PC-9 (cell line): Measurements from ENCODE around the gene SERPING1. TPM values are rescaled to one million over a fixed set of nuclear protein-coding genes. Genes with fewer than 3 reads are reported as not detected.

ENCODE experiments used
- BruUV-seq: library from RNA; stranded (reverse); fragments of 400-500 nt; replicated peaks from 2 replicates; lab custom pipeline; 2021; lab: Mats Ljungman, UMichigan
- CTCF ChIA-PET: fragments of 300-600 bp; sonication (Branson Sonifier 250); formaldehyde crosslinking; loops from one replicate; lab custom pipeline; 2022; ENCODE audit warnings: antibody characterized with exemption; lab: Charles Lee
- POLR2A ChIA-PET: fragments of 300-600 bp; sonication (Branson Sonifier 250); formaldehyde crosslinking; loops from one replicate; lab custom pipeline; 2022; ENCODE audit warnings: antibody characterized with exemption; ENCODE audit not compliant: unreplicated experiment; lab: Charles Lee
- DNase-seq, 2 experiments: peaks; one replicate each; pipeline versions ENCODE4 v3.0.0 to v3.0.0-alpha.2; 2015 to 2022; ENCODE audit warnings: mixed read lengths in 1 of 2
- H2AFZ ChIP-seq: fragments of 200-600 bp; sonication (generic); 2 replicates; pipeline ENCODE4 v1.8.1; 2017; ENCODE audit warnings: antibody characterized with exemption
- H3F3A ChIP-seq: fragments of 200-600 bp; sonication (generic); 2 replicates; pipeline ENCODE4 v1.8.1; 2017; ENCODE audit warnings: antibody characterized with exemption, mild to moderate bottlenecking, low read depth; ENCODE audit not compliant: insufficient read depth
- H3K27ac ChIP-seq: fragments of 200-600 bp; sonication (generic); 2 replicates; pipeline ENCODE4 v1.6.1; 2016; ENCODE audit warnings: mixed run types
- H3K27me3 ChIP-seq: fragments of 200-600 bp; sonication (generic); 2 replicates; pipeline ENCODE4 v1.6.1; 2016; ENCODE audit warnings: low read depth, mixed run types; ENCODE audit not compliant: insufficient read depth
- H3K36me3 ChIP-seq: fragments of 200-600 bp; sonication (generic); 2 replicates; pipeline ENCODE4 v1.6.1; 2016; ENCODE audit warnings: low read depth, mixed run types
- H3K4me1 ChIP-seq: fragments of 200-600 bp; sonication (generic); replicated peaks from 2 replicates; pipeline ENCODE4 v1.6.1; 2016; ENCODE audit warnings: mixed run types; ENCODE audit not compliant: insufficient read depth
- H3K4me2 ChIP-seq: fragments of 200-600 bp; sonication (generic); 2 replicates; pipeline ENCODE4 v1.6.1; 2017; ENCODE audit warnings: mixed run types
- H3K4me3 ChIP-seq: fragments of 200-600 bp; sonication (generic); 2 replicates; pipeline ENCODE4 v1.6.1; 2016; ENCODE audit warnings: mixed run types
- H3K79me2 ChIP-seq: fragments of 200-600 bp; sonication (generic); 2 replicates; pipeline ENCODE4 v1.6.1; 2017; ENCODE audit warnings: low read depth, mixed run types
- H3K9me2 ChIP-seq: fragments of 200-600 bp; sonication (generic); 2 replicates; pipeline ENCODE4 v1.8.1; 2017; ENCODE audit warnings: mild to moderate bottlenecking; ENCODE audit not compliant: insufficient read depth
- H3K9me3 ChIP-seq: fragments of 200-600 bp; sonication (generic); 2 replicates; pipeline ENCODE4 v1.8.1; 2016; ENCODE audit warnings: low read depth; ENCODE audit not compliant: insufficient read depth
- H4K20me1 ChIP-seq: fragments of 200-600 bp; sonication (generic); 2 replicates; pipeline ENCODE4 v1.8.1; 2017; ENCODE audit not compliant: insufficient read depth
- EZH2 ChIP-seq: fragments of 200-600 bp; sonication (generic); IDR thresholded peaks from 2 replicates; pipeline ENCODE4 v1.8.0; 2017; ENCODE audit warnings: antibody characterized with exemption, low read depth
- intact Hi-C: fragments of 100-400 bp; cut with micrococcal nuclease; formaldehyde crosslinking; loops from one replicate; pipeline ENCODE4 v1.10.0; 2022; ENCODE audit not compliant: unreplicated experiment
- total RNA-seq: library from RNA; stranded (reverse); gene quantifications from 2 replicates; pipeline ENCODE4 v1.2.3, GENCODE V29; 2021
- TF ChIP-seq, protein P1 (sequence below): fragments of 200-600 bp; sonication (generic); conservative IDR thresholded peaks from 2 replicates; pipeline ENCODE4 v1.6.1; 2017; ENCODE audit warnings: mixed run types, antibody characterized with exemption, mild to moderate bottlenecking, moderate library complexity

SERPING1 gene
- total RNA-seq, 1 experiment from 2014 or later: 3.1 TPM

DNA sequence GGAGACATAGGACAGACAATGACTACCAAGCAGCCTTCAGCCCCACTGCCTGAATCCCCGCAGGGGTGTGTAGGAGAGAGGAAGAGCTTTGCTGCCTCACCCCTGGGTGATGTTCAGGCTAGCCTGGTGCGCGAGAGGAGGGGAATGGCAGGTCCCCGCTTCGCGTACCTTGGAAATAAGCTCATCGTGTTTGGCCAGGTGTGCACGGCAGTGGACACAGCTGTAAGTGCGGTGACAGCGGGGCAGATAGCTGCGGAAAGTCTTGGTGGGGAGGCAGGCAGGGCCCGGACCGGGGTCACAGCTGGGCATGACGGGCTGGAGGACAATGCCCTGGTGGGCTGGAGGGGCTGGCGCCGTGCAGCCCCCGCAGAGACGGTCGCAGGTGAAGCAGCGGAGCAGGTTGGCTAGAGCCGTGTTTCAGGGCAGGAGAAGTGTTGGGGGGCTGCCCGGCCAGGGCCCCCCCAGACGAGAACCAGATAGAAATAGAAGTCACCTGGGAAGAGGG lies 49.4 kb downstream of the SERPING1 start:
- no TSS peak for BruUV-seq
- H3K4me2 ChIP-seq: no peak overlapping the region

DNA sequence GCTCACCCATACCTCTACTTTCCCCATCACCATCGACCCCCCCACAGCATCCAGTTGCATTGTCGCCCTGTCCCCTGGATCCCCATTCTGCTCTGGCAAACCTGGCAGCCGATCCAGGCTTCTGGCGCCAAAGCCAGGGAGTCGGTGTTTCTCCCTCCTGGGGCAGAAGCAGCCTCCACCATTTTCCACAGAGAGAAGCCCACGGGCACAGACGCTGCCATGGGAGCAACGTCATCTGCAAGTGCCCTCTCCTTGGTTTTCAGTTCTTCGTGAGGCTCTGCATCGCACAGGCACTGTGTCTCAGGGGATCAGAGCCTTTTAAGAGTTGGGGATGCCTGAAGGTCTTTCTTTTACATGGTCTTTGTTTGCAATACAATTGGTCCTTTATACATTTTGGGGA lies 49.9 kb downstream of the SERPING1 start:
- POLR2A ChIA-PET: no interaction called here
- Histone ChIP-seq H2AFZ (no peak overlapping the region), H4K20me1 (no peaks in the 10 kb centered on the region), H3K9me2 (no peaks in the 10 kb centered on the region), H3K27me3 (peaks cover 53% of the 10 kb centered on the region), H3K4me3 (no peak overlapping the region), H3K4me1 (peaks cover 3% of the 10 kb centered on the region; the same call in 1 of the 2 replicates), H3K4me2 (no peak overlapping the region), H3K9me3 (no peaks in the 10 kb centered on the region), H3K79me2 (no peaks in the 10 kb centered on the region), H3K36me3 (no peaks in the 10 kb centered on the region), H3K27ac (no peak overlapping the region), H3F3A (no peaks in the 10 kb centered on the region; the same call in 1 of the 2 replicates)
- no TSS peak for BruUV-seq
- TF ChIP-seq EZH2: no peak
- TF ChIP-seq, protein P1, sequence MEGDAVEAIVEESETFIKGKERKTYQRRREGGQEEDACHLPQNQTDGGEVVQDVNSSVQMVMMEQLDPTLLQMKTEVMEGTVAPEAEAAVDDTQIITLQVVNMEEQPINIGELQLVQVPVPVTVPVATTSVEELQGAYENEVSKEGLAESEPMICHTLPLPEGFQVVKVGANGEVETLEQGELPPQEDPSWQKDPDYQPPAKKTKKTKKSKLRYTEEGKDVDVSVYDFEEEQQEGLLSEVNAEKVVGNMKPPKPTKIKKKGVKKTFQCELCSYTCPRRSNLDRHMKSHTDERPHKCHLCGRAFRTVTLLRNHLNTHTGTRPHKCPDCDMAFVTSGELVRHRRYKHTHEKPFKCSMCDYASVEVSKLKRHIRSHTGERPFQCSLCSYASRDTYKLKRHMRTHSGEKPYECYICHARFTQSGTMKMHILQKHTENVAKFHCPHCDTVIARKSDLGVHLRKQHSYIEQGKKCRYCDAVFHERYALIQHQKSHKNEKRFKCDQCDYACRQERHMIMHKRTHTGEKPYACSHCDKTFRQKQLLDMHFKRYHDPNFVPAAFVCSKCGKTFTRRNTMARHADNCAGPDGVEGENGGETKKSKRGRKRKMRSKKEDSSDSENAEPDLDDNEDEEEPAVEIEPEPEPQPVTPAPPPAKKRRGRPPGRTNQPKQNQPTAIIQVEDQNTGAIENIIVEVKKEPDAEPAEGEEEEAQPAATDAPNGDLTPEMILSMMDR: no peak
- intact Hi-C loops: no loop called here
- CTCF ChIA-PET: no interaction called here
- DNase-seq: no peak

More for the DNA sequence above, 49.4 kb downstream of the SERPING1 start:
- no peak for TF ChIP-seq EZH2
- TF ChIP-seq, protein P1: no peak
- peaks cover 53% of the 10 kb centered on the region for H3K27me3 ChIP-seq
- no peak overlapping the region for H3K27ac ChIP-seq
- peaks cover 3% of the 10 kb centered on the region; the same call in 1 of the 2 replicates for H3K4me1 ChIP-seq
- CTCF ChIA-PET: no interaction called here
- no peaks in the 10 kb centered on the region for H3K9me3 ChIP-seq
- no peak overlapping the region for H3K4me3 ChIP-seq
- no peaks in the 10 kb centered on the region for H3K9me2 ChIP-seq
- DNase-seq: no peak
- no peaks in the 10 kb centered on the region; the same call in 1 of the 2 replicates for H3F3A ChIP-seq
- no peak overlapping the region for H2AFZ ChIP-seq
- H3K79me2 ChIP-seq: no peaks in the 10 kb centered on the region
- no peaks in the 10 kb centered on the region for H3K36me3 ChIP-seq
- POLR2A ChIA-PET: no interaction called here
- H4K20me1 ChIP-seq: no peaks in the 10 kb centered on the region
- intact Hi-C loops: no loop called here

DNA sequence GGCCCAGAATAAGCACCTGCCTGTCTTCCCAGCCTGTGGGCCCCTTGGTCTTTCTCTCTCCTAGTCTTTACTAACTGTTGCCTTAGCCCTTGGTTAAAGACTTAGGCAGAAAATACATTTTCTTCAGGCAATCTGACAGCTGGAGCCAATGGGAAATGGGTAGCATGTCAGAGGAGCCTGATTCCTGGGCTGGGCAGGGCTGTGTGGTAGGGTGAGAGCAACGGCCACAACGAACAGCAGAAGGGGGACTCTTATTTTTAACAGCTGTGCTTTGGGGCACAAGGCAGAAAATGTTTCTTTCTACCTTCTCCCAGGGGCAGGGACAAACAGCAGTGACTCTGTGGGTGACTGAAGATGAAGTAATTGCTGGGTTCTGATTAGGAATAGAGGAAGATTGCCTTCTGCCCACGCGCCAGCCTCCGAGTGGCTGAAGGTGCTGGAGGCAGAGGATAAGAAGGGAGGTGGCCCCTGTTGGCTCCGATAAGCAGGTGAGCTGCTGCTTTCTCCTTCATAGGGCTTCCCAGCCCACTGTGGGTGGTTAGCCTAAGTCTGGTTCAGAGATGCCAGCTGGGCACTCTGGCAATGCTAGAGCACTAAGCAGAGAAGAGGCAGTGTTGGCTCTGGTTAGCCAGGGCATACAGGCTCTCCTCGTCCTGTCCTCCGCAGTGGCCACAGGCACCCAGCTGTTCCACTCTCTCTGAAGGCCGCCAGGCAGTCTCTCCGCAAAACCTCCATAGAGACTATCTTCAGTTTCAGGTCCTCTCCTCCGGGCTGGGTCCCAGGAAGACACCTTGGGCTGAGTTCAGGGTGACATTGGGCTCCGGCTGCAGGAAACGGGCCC lies 50.7 kb downstream of the SERPING1 start:
- no peak for DNase-seq
- ChIA-PET POLR2A (no interaction called here), CTCF (interaction anchor here (0.6 to 1.3 kb wide), 3 partner anchors 8 to 398 kb away, joined by 3 to 4 read pairs (median 4); no protein-coding TSS in a partner anchor)
- Histone ChIP-seq H3K79me2 (no peaks in the 10 kb centered on the region), H3K4me2 (no peak overlapping the region), H3F3A (no peaks in the 10 kb centered on the region; the same call in 1 of the 2 replicates), H2AFZ (no peak overlapping the region), H4K20me1 (no peaks in the 10 kb centered on the region), H3K36me3 (no peaks in the 10 kb centered on the region), H3K27ac (no peak overlapping the region), H3K4me3 (no peak overlapping the region), H3K27me3 (peaks cover 53% of the 10 kb centered on the region), H3K9me2 (no peaks in the 10 kb centered on the region), H3K9me3 (no peaks in the 10 kb centered on the region), H3K4me1 (peaks cover 3% of the 10 kb centered on the region; the same call in 1 of the 2 replicates)
- BruUV-seq: no TSS peak
- TF ChIP-seq, protein P1: no peak
- no peak for TF ChIP-seq EZH2
- intact Hi-C loops: no loop called here
